HG03520 (cell line): ENCODE results near the gene RAD51B.
A peak's percentile ranks its signal among the peaks of the same experiment; 100 is the strongest.
"Not testable (repeated sequence)": the region's sequence is repeated elsewhere in the genome, so short reads cannot be mapped to it uniquely, and the experiment has no call there.

Experiments
- ATAC-seq: cut with Tn5 transposase; IDR thresholded peaks from one replicate; pipeline ENCODE4 v1.9.1; 2021; ENCODE audit warnings: mild to moderate bottlenecking, moderate library complexity; ENCODE audit not compliant: unreplicated experiment

RAD51B gene

GRCh38 chr14:67819563-67820421 lies at the start of gene RAD51B:
Gene RAD51B, plus strand, starts transcription at chr14:67819779.
- ATAC-seq = peak; percentile 54

DNA sequence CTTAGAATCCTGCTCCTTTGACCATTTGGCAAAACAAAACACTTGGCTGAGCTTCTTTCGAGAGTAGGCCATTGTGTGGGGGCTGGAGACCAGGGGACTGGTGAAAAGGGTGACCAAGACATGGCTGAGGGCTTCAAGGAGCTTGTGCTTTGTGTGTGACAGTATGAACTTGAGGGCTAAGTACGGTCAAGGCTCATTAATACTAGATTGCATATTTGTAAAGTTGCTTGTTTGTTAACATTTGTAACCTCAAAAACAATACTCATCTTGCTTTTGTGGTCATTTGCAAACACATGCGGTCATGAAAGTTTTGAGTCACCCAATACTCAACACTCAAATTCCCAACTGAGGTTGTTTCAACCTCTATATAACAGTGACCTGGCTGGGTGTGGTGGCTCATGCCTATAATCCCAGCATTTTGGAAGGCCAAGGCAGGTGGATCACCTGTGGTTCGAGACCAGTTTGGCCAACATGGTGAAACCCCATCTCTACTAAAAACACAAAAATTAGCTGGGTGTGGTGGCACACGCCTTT lies 45.7 kb upstream of the RAD51B start:
- ATAC-seq = no peak

- no peak for ATAC-seq
Measured at GRCh38 chr14:67776653-67777322, 42.8 kb upstream of the RAD51B start.

- no peak for ATAC-seq
Measured at GRCh38 chr14:67778792-67779191, 40.8 kb upstream of the RAD51B start.

GRCh38 chr14:67782090-67782489 lies 37.5 kb upstream of the RAD51B start:
- no peak for ATAC-seq

DNA sequence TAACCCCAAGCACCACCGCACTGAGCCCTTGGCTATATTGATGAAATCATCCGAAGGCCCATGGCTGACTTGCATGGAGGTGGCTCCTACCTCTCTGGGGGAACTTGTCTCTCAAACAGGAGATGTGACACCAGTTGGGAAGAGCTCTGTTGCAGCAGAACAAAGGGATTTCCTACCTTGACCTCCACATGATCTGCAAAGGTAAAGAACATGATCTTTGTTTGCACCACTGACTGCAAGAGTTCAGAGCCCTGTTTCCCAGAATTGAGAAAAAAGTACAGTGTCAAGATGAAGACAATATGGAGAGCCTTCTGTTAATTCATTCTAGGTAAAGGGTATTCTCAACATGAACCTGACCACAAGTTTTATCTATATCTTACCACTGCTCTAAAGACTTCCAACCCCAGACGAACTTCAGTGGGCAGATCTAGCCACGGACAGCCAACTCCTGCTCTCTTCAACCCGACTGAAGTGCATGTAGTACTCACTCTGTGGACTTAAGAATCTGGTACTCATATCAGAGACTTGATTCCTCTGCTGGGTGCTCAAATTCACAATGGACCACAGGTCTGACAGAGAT lies 35.2 kb upstream of the RAD51B start:
- ATAC-seq = no peak

- no peak for ATAC-seq
Measured at GRCh38 chr14:67785270-67786109, 34.1 kb upstream of the RAD51B start.

DNA sequence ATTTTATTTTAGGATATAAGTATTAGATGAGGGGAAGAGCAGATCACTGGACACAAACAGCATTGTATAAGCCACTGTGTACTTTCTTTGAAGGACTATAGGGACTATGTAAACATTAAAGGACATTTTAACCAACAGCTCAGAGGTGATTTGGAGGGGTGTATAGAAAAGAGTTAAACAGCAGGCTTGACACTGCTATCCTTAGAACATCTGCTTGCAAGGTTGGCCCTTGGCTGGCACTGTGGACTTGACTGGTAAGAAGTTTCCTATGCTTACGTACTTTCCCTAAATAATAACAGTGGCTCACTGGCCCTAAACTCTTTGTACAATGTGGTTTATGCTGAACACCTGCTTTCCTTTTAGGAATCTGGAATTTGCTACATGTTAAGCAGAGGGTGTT lies 31.9 kb upstream of the RAD51B start:
- ATAC-seq = no peak

- no peak for ATAC-seq
Measured at GRCh38 chr14:67798731-67799130, 20.8 kb upstream of the RAD51B start.

DNA sequence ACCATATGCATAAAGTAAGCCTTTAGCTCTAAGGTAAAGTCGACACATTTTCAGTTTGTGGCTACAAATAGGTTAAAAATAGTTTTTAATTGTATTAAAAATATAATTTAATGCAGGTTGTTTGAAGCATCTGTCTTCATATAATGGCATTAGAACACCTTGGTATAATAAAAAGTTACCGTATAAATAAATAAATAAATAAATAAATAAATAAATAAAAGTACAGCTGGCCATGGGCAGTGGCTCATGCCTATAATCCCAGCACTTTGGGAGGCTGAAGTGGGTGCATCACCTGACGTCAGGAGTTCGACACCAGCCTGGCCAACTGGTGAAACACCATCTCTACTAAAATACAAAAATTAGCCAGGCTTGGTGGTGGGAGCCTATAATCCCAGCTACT lies 18.8 kb upstream of the RAD51B start:
- no peak for ATAC-seq

- ATAC-seq = no peak
Measured at GRCh38 chr14:67806246-67806645, 13.3 kb upstream of the RAD51B start.

DNA sequence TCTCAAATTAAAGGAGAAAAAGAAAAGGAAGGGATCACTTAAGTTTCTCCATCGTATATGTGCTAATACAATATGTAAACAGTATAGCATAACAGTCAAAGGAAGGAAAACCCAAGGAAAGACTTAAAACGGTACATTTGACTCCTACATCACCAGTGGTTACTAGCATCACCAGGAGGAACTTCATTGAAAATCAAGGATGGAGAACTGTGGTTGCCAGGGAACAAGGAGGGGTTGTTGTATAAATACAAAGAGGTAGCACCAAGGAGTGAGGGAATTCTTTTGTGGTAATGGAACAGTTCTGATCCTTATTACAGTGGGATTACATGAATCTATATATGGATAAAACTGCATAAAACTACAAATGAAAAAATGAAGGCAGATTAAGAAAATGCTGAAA lies 4.8 kb upstream of the RAD51B start:
- no peak for ATAC-seq

DNA sequence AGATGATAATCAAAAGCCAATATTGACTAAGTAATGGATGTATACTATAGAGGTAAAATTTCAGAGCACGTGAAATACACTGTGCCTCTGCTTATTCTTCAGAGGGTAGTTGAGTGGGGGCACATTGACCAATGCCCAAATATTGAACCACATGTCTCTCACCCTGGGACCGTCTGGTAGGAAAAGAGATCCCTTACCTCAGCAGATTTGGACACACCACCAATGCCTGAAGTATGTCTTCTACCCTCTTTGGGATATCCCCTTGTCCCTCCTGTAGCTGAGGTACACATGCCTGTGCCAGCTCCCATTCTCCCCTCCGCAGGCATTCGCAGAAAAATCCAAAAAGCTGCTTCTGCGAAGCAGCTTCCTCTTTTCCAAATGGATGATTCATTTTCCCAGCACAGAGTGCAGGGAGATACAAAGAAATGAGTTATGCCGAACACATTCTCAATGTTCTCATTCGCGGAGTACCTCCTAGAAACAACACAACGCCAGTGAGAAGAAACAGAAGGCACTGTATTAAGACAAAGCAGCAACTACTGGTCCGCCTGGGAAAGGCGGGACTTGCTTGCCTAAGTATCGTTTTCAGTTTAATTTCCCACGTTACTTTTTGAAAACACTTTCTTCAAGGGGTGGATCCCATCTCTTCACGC lies 3.9 kb upstream of the RAD51B start:
- no peak for ATAC-seq

DNA sequence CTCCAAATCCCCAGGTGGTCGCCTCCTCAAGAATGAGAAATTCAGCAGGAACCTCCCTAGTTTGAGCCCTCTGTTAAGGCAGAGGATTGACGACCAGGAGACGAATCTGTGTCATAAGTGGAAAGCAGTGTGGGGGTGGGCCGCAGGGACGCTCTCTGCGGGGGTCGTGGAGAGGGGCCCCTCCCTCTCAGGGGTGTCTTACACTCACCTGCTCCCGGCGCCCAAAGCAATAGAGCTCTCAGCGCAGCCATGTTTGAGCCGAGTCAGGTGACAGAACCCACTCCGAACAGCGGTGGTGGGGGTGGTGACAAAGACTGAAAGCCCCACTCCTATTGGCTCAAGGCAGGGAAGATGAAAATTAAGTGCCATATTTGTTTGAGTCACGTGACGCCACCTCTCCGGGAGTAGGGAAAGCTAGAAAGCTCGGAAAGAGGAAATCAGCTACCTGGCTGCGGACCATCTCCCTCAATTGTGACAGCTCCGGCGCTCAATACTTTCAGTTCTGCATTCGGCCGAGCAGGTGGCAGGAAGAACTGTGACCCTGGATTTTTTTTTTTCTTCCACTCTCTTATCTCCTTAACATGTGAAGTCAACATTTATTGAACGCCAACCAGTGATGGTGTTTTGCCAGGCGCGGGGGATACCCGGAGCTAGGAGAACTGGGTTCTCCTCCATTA lies 3.1 kb upstream of the RAD51B start, which contains the start of gene ZFYVE26:
ZFYVE26 (minus strand) TSS at position 265 of the 677 bp plus-strand sequence. CDS start 627 bp downstream, outside the sequence.
- ATAC-seq = peak; percentile 74

DNA sequence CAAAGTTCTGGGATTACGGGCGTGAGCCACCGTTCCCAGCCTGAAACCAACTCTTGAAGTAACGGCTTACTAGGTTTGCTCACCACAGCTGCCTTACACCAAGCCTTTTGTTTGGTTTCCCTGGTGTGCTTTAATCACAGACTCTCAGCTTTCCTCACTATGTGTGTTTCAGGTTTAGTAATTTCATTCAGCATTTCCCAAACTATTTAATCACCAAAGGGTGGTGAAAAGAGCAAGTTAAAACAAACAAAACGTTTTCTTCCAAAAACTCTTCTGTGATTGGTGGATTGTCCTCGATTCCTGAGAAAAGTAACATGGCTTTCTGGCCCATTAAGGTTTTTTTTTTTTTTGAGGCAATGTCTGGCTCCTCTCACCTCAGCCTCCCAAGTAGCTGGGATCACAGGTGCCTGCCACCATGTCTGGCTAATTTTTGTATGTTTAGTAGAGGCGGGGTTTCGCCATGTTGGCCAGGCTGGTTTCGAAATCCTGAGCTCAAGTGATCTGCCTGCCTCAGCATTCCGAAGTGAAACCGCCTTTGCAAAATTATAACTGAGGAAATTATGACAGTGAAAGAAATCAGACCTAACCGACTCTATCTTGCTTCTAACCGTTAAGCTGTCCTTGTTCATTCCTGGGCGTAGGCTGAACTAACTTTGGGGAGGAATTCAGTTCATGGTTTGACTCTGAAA lies 1.7 kb upstream of the RAD51B start:
- ATAC-seq = no peak

DNA sequence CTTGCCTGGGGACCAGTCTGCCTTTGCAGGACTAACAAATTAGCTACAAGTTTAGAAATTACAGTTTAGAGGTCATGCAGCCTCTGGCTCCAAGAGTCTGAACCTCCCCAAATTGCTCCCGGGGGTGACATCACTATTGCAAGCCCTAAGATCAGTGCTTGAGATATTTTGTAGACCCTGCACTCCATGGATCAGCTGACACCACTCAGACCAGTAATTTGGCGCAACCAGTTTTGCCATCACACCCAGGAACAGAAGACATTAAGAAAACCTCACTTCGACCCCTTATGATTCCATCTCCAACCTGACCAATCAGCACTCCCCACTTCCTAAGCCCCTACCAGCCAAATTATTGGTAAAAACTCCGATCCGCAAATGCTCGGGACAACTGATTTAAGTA lies 1.1 kb upstream of the RAD51B start:
- ATAC-seq = not testable (repeated sequence)

DNA sequence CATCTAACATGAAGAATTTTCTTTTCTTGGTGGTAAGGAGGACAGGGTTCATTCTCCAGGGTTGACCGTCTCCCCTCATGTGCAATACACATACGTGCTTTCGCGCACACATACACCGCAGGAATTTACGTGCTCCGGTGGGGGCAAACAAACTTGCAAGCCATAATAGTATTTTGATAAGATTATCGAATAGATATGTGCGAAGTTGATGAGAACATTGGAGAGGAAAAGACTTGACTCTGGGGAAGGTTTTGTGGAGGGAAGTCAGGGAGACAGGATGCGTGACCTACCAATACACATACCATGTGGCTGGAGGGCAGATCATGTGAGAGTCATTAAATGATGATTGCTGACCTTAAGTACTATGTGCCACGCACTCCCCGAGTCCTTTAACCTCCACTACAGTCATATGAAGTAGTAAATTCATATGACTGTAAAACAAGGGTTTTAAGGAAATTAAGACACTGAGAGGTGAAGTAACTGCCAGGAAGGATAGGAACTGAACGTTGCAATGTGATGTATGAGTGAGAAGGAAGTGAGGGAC lies 921 bp downstream of the RAD51B start:
- ATAC-seq = no peak

GRCh38 chr14:67821121-67821520 lies 1.5 kb downstream of the RAD51B start:
- ATAC-seq = no peak

DNA sequence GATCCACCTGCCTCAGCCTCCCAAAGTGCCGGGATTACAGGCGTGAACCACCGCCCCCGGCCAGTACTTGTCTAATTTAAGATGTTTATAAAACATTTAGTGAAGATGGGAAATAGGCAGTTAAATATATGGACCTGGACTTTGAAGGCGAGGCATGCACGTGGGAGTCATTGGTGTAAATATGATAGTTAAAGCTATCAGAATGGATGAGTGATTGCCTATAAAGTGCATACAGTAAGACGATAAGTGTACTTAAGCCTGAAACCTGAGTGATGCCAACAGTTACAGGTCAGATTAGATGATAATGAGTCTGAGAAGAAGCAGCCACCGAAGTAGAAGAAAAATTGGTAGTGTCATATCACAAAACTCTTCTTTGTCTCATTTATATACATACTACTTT lies 11.5 kb downstream of the RAD51B start:
- no peak for ATAC-seq
